CD1c-positive myeloid dendritic cell (primary cell): ENCODE results near the gene CA12.
"Not testable (repeated sequence)": the region's sequence is repeated elsewhere in the genome, so short reads cannot be mapped to it uniquely, and the experiment has no call there.

Experiments used
- DNase-seq: peaks from one replicate; pipeline ENCODE4 v3.0.0-alpha.2; 2016; ENCODE audit errors: extremely low spot score

The CA12 gene

GRCh38 chr15:63335543-63336240 lies 46.0 kb downstream of the CA12 start:
- DNase-seq: no peak

- DNase-seq: no peak
These were observed 46.8 kb downstream of the CA12 start for GRCh38 chr15:63334821-63335220.

GRCh38 chr15:63332367-63333124 lies 49.1 kb downstream of the CA12 start:
- DNase-seq: no peak

GRCh38 chr15:63331456-63331855 lies 50.2 kb downstream of the CA12 start:
- no peak for DNase-seq

- no peak for DNase-seq
These were observed 50.7 kb downstream of the CA12 start for GRCh38 chr15:63330926-63331325.

- DNase-seq: no peak
These were observed 51.9 kb downstream of the CA12 start for GRCh38 chr15:63329567-63330350.

- no peak for DNase-seq
These were observed 53.8 kb downstream of the CA12 start for GRCh38 chr15:63327648-63328421.

GRCh38 chr15:63324770-63325169 lies 56.9 kb downstream of the CA12 start:
- no peak for DNase-seq

- no peak for DNase-seq
These were observed 57.7 kb downstream of the CA12 start for GRCh38 chr15:63323798-63324563.

- DNase-seq: no peak
These were observed 59.1 kb downstream of the CA12 start for GRCh38 chr15:63322541-63322940.

- no peak for DNase-seq
These were observed 60.2 kb downstream of the CA12 start for GRCh38 chr15:63321462-63321861.

GRCh38 chr15:63320981-63321380 lies 60.7 kb downstream of the CA12 start:
- DNase-seq: not testable (repeated sequence)

- DNase-seq: not testable (repeated sequence)
These were observed 61.2 kb downstream of the CA12 start for GRCh38 chr15:63320446-63320845.

- DNase-seq: no peak
These were observed 62.6 kb downstream of the CA12 start for GRCh38 chr15:63319065-63319464.

GRCh38 chr15:63318344-63318743 lies 63.3 kb downstream of the CA12 start:
- DNase-seq: no peak

- DNase-seq: no peak
These were observed 67.2 kb downstream of the CA12 start for GRCh38 chr15:63314409-63314808.

GRCh38 chr15:63313825-63314224 lies 67.8 kb downstream of the CA12 start:
- DNase-seq: no peak

GRCh38 chr15:63312286-63312685 lies 69.4 kb downstream of the CA12 start:
- no peak for DNase-seq

- no peak for DNase-seq
These were observed 71.0 kb downstream of the CA12 start for GRCh38 chr15:63310646-63311045.

GRCh38 chr15:63308947-63309346 lies 72.7 kb downstream of the CA12 start:
- no peak for DNase-seq

- no peak for DNase-seq
These were observed 73.2 kb downstream of the CA12 start for GRCh38 chr15:63308491-63308890.
